HG03432 (cell line): ENCODE data around the gene TAS1R3.

Source experiments
- ATAC-seq: cut with Tn5 transposase; IDR thresholded peaks from one replicate; pipeline ENCODE4 v1.9.1; 2021; ENCODE audit warnings: mild to moderate bottlenecking, moderate library complexity; ENCODE audit not compliant: unreplicated experiment

The TAS1R3 gene

DNA sequence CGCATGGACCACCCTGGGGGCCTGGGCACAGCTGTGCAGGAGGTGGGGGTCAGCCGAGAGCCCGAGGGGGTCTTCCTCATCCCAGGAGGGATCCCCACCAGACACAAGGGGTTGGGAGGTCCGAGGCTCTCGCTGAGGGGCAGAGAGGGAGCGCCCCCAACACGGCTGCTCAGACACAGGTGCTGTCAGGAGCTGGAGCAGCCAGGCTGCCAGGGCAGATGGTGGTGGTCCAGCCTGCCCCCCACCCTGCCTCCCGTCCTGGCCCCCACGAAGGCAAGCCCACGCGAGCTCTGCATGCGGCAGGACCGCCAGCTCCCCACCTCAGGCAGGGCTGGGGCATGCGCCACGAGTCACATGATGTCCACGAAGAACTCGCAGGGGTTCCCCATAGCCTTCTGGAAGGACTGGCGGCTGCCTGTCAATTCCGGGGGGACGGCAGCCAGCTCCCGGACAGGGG, 4.7 kb downstream of the TAS1R3 start:
- no peak for ATAC-seq

DNA sequence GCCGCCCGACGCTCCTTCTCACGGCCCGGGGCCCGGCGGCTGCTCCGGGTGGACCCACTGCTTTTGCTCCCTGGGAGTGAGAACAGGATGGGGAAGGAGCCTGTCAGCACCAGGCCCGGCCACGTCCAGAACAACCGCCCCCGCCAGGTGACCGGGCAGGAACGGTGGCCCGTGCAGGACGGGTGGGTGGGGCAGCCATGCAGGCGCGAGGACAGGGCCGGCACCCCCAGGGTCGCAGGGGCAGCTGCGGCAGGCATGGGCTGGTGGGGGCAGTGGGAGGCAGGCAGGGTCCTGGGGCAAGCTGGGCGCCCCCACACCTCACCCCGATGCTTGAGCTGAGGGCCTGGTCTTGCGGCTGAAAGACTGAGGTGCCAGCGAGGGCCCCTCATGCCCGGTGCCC, 5.4 kb downstream of the TAS1R3 start:
- ATAC-seq = no peak

DNA sequence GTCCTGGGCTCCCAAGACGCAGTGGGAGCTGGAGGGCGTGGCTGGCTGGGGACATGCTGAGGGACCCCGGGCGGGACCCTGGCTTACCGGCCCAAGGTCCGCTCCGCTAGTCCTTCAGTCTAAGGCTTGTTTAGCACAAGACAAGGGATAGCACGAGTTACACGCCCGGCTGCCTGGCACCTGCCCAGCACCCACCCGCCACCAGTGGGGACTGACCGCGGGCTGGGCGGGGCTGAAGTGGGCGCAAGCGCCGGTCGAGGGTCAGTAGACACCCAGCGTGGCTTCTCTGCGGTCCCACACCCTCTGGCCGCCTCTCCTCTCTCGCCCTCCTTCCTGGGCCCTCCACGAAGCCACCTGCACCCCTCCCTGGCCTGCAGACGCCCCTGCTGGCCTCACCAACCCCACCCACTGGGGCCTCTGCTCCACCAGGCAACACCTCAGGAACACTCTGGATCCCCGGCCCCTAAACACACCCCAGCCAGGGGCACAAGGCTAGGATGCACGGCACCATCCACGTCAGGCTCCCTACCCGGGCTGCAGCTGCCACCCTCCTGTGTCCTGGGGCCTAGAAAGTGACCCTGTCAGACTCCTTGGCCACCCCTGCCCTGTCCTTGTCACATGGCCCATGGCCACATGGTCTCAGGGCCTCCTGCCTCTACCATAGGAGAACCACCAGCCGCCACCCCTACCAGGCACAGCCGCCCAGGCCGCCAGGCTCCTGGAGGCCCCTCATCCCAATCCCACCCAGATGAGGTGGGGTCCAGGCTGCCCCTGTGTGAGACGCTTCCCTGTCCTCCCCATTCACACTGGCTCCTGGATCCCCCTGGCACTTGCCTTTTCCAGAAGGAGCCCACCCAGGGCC, 6.1 kb downstream of the TAS1R3 start:
- ATAC-seq = no peak

DNA sequence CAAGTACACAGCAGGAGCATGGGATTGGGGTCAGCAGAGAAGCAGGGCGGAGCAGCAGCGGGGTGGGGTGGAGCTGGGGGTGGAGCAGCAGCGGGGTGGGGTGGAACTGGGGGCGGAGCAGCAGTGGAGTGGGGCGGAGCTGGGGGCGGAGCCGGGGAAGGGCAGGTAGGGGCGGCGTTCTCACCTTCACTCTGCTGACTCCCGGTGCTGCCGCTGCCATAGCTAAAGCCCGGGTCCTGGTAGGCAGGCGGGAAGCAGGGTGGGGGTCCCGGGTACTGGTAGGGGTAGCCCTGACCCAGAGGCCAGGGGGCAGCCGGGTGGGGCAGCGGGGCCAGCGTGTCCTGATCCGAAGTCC, 6.7 kb downstream of the TAS1R3 start:
- ATAC-seq = no peak

DNA sequence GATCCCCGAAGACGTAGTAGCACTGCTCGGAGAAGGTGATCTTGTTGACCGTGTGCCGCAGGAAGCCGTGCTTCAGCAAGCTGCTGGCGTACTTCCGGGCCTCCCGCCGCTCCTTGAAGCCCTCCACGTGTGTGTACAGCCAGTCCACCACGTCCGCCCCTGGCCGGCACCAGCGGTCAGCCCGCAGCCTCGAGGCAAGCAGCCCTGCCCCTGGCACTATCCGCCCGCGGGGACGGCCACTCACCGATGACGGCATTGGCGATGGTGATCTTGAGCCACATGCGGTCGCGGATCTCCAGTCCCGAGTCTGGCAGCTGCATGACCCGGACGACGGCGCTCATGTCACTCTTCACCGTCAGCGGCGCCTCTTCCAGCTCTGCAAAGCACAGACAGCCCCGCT, 7.2 kb downstream of the TAS1R3 start:
- no peak for ATAC-seq

DNA sequence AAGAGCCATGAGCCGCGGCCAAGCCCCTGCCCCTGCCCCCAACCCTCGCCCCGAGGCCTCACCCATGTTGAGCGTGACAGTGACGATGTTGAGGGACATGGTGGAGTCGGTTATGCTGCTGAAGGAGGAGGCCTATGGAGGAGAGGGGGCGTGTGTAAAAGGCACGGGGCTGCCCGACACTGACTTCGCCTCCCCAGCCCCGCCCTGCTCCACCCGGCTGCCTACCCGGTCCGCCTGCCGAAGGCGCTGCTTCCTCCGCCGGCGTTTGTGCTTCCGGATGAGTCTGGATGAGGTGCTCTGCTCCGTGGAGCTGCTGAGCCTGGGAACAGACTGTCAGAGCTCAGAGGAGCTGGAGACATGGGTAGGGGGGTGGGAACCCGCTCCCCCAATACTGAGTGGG, 9.1 kb downstream of the TAS1R3 start:
- no peak for ATAC-seq

DNA sequence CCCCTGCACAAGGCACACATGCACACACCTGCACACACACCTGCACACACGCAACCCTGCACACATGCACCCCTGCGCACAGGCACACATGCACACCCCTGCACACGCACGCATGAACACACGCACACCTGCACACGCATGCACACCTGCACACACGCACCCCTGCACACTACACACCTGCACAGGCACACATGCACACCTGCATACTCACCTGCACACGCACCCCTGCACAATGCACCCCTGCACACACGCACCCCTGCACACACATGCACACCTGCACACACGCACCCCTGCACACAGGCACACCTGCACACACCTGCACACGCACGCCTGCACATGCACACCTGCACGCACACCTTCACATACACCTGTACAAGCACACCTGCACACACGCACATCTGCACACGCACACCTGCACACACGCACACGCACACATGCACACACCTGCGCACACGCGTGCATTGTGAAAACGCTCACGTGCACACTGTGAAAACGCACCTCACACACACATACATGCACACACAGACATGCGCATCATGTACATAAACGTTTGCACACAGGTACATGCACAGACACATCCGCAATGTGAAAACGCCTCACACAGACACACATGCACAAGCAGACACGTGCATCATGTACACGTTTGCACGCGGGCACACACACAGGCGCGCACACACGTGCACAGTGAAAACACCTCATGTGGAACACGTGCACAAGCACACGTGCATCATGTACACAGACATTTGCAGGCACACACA, 9.9 kb downstream of the TAS1R3 start:
- no peak for ATAC-seq

DNA sequence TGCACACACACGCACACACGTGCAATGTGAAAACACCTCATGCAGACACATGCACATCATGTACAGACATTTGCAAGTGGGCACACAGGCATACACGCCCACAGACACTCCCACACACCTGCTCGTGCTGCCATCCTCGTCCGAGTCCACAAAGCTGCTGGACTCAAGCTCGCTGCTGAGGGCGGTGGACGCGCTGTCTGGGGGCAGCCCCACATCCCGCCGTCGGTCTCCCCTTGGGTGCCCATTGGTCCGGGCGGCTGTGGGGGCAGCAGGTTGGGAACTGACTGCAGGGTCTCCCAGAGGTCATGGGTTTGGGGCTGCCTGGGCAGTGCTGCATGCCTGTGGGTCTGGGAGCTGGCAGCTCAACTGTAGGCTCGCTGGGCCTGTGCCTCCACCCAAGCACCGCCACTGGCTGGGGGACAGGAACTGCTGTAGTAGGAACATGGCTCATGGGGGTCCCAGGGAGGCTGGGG, 10.5 kb downstream of the TAS1R3 start:
- no peak for ATAC-seq

DNA sequence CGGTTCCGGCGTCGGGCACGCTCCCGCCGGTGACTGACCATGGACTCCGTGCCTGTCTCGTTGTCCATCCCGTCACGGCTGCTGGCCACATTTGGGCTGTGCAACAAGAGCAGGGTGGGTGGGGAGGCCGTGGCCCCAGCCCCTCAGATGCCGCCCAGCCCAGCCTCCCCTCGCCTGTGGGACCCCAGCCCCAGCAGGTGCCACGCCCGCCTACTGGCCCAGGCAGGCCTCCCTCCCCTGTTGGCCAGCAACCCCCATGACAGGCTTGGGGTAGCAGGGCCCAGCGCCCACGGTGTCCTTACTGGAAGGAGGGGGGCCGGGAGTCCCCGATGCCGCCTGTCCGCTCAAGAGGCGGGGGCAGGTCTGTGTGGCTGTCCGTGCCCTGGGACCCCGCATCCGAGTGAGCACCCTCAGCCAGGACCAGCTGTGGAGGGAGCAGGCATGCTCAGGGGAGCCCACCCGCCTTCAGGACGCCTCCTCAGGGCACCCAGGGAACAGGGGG, 11.0 kb downstream of the TAS1R3 start:
- ATAC-seq = no peak

DNA sequence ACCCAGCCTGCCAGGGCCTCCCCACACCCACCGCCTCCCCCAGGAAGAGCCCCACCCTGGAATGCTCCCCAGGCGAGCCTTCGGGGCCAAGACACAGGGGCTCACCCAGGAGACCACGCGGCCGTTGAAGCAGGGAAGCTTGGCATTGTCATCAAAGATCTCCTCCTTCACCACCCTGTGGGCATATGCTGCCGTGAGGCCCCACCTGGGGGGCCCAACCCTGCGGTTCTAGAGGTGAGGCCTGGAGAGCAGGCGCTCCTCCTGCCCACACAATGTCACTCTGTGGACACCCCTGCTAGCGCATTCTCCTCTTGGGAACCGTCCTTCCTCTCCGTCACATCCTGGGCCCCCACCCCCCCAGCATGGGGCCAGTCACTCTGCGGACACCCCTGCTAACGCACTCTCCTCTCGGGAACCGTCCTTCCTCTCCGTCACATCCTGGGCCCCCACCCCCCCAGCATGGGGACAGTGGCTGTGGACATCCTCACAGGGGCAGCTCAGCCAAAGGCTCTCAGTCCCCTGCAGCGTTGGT, 11.6 kb downstream of the TAS1R3 start:
- no peak for ATAC-seq

DNA sequence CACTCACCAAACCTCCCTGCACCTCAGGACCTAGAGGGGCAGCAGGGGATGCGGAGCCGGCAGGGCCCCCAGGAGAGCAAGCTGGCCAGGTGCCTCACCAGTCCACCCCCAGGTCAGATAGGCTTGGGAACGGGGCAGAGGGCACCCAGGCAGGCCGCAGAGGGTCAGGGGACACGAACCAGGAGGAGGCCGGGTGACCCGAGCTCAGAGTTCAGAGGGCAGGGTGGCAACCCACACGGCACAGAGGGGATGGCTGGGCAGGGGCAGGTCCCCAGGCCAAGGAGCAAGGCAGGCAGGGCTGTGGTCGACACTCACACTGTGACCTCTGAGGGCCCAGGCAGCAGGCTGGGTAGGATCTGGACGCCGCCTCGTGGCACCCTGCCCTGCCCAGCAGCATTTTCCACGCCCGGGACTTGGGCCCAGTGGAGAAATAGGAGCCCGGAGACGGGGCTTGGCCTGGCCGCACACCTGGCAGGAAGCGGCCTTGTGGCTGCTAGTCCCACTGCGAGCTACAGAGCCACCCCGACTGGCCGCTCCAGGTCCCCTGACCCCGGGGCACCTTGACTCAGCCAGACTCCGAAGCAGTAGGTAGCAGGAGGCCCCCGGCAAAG, 12.8 kb downstream of the TAS1R3 start:
- ATAC-seq = no peak

DNA sequence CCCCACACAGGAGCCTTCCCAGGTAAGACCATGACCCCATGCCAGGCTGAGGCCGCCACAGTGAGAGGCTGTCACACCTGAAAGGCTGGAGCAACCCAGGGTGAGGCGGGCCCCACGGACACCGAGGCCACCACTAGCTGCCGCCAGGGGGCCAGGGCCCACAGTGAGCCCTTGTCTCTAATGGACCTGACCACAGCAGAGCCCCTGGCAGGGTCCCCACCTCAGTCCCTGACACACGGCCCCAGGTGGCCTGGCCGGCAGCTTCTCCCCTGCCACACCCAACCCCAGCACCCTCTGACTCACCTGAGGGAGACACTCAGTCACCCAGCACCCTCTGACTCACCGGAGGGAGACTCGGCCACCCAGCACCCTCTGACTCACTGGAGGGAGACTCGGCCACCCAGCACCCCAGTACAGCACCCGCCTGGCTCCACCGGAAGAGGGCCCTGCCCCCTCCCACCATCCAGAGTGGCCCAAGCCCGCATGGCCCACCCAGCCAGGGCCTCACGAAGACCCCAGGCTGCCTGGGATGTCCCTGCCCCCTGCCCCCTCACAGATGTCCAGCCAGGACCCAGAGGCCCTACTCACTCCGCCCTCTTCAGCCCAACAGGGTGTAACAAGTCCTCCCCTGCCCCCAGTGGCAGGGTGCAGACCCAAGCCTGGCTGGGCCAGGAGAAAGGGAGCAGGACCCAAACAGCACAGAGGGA, 13.7 kb downstream of the TAS1R3 start:
- ATAC-seq = no peak

DNA sequence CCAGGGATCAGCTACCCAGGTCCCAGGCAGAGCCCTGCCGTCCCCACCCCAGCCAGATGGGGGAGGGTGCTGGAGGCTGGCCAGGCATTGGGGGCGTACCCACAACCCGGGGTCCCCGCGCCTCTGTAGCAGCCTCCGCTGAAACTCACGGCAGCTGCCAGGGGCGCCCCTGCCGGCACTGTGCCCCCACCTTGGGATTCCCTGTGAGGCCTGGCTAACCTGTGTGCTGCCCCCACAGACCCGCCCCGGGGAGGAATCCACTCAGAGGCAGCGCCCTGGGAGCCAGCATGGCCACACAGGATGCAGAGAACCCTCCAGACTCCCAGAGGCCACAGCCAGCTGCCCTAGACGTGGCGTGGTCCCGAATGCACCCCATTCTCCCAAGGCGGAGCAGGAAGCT, 14.3 kb downstream of the TAS1R3 start:
- ATAC-seq = no peak

DNA sequence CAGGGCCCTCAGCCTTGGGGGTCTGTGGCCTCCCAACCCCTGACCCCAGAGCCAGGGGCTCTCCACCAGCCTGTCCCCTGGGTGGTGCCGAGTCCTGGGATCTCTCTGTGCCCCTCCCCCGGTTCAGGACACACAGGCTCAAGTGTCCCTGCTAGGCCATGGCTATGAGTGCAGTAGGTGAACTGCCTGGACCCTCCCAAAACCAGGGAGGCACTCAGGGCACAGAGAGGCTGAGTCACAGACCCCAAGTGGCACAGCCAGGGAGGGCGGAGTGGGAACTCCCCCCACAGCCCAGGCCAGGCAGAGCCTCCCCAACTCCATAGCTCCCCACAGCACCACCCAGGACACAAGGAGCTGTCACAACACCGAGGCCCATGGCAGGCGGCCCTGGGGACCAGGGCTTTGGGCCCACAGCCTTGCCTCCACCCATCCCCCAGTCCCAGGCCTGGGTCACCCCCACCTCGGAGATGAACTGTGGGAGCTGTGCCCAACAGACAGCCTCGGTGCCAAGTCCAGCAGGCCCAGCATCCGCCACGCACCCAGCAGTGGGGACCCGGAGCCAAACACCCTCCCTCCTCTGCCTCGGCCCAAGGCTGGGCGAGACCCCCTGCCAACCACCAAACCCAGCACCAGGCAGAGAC, 14.9 kb downstream of the TAS1R3 start:
- no peak for ATAC-seq

DNA sequence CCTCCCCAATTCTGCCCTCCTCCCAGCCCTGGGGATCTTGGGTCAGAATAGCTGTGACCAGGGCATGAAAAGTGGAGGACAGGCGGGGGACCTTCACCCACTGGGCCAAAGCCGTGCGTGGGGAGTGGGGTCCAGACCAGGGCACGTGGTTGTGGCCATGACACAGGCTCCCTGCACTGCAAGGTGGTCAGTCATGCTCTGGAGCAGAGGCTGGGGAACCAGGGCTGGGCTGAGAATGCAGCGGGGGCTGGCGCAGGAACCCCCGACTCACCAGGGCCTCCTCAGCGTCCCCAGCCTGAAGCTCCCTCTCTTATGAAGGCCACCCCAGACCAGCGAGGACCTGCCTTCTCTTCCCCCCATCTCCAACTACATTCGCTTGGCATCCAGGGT, 15.4 kb downstream of the TAS1R3 start:
- no peak for ATAC-seq

DNA sequence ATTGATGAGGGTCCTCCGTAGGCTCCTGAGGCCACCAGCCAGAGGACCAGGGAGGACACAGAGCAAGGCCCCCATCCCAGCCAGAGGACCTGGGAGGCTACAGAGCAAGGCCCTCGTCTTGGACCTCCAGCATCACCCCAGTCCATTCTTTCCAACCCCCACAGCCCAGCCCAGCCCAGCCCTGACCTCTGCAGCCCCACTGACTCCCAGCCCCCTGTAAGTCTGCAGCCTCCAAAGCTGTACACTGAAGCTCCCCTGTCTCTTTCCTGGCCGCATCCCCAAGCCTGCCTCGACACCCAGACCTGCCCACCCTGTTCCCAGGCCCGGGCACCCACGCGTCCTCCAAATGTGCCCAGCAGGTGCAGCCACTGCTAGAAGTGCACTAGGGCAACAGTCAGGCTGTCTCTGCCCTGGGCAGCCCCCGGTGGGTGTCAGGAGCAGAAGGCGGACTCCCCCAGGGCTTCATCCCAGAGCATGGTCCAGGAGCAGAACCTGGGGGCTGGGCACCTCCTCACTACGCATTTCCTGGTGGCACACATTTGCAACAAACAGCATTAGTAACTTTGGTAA, 16.0 kb downstream of the TAS1R3 start:
- ATAC-seq = no peak

DNA sequence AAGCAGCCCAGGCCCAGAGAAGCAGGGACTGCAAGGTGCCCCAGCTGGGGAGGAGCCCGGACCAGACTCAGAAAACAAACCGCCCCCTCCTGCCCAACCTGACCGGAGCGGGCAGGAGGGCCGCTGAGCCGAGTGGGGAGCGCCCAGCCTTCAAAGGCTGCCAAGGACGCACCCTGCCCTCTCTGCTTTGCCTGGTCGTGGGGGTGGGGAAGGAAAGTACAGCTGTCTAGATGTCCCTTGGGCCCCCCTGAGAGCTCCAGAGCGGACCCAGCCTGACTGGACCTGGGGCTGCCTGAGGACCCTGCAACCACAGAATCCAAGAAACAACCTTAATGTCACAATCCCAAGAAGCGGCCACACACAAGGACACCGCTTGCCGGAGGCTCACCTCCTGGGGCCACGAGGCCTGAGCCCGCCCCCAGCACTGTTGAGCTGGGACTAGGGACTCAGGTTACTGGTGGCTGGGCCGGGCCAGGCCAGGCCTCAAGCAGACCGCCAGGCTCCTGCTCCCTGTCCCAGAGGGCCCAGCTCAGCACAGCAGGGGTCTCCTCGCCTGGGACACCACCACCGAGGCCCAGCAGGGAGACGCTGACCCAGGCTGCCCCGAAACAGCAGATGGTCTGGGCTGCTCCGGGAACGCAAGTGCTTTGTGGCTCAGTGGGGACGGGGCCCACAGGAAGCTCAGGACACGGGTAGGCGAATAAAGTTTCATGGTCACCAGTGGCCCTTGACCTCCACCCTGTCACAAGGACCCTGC, 16.8 kb downstream of the TAS1R3 start:
- no peak for ATAC-seq

DNA sequence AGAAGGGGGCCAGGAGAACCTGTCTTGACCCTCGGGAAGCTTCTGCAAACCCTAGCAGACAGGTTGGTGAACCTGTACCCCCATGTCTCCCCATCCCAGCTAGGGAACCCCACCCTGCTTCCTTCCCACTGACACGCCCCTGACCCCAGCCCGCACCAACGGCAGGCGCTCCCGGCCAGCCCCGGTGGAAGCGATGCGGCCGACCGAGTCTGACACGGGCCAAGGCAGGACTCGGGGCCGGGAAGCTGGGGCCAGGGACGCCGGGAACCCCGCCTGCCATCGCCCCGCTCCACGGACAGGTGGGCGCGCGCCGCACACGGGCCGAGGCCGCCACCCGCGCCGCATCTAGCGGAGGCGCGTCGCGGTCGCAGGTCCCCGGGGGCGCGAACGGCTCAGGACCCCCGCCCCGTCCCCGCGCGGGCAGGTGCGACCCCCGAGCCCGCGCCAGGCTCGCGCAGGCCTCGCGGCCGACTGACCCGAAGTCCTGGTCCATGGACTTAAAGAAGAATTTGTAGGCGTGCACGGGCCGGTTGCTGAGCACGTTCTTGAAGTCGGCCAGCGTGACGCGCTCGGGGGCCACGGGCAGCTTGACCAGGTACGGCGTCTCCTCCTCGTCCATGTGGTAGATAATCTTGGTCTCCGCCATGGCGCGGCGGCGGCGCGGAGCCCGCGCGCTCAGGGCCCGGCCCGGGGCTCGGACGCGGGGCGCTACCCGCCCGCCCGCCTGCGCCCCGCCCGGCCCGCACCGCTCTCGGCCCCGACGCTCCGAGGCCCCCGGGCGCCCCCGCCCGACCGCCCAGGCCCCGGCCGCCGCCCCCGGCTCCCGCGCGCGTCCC, 17.6 kb downstream of the TAS1R3 start:
- ATAC-seq = peak; percentile 36
